Neural cell (in vitro differentiated cells): ENCODE measurements around the gene IRS4.

ENCODE experiments used
- EP300 ChIP-seq: fragments of 450-650 bp; conservative IDR thresholded peaks from 2 replicates; pipeline ENCODE4 v1.6.1; 2014; ENCODE audit warnings: antibody characterized with exemption, mild to moderate bottlenecking, moderate library complexity; ENCODE audit not compliant: poor library complexity, severe bottlenecking
- MXI1 ChIP-seq: fragments of 450-650 bp; conservative IDR thresholded peaks from 2 replicates; pipeline ENCODE4 v1.6.1; 2014; ENCODE audit warnings: antibody characterized with exemption, mild to moderate bottlenecking; ENCODE audit not compliant: poor library complexity, severe bottlenecking
- POLR2AphosphoS5 ChIP-seq: IDR thresholded peaks from 2 replicates; pipeline ENCODE4 v1.6.1; 2012
- SMC3 ChIP-seq: fragments of 450-650 bp; conservative IDR thresholded peaks from 2 replicates; pipeline ENCODE4 v1.6.1; 2014; ENCODE audit warnings: antibody characterized with exemption, mild to moderate bottlenecking, moderate library complexity; ENCODE audit not compliant: poor library complexity
- TF ChIP-seq, protein P1 (sequence below): fragments of 450-650 bp; IDR thresholded peaks from 2 replicates; pipeline ENCODE4 v1.5.1; 2014; ENCODE audit warnings: antibody characterized with exemption, mild to moderate bottlenecking, moderate library complexity; ENCODE audit not compliant: poor library complexity, severe bottlenecking

- TF ChIP-seq, protein P1, sequence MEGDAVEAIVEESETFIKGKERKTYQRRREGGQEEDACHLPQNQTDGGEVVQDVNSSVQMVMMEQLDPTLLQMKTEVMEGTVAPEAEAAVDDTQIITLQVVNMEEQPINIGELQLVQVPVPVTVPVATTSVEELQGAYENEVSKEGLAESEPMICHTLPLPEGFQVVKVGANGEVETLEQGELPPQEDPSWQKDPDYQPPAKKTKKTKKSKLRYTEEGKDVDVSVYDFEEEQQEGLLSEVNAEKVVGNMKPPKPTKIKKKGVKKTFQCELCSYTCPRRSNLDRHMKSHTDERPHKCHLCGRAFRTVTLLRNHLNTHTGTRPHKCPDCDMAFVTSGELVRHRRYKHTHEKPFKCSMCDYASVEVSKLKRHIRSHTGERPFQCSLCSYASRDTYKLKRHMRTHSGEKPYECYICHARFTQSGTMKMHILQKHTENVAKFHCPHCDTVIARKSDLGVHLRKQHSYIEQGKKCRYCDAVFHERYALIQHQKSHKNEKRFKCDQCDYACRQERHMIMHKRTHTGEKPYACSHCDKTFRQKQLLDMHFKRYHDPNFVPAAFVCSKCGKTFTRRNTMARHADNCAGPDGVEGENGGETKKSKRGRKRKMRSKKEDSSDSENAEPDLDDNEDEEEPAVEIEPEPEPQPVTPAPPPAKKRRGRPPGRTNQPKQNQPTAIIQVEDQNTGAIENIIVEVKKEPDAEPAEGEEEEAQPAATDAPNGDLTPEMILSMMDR = no peak
- no peak for TF ChIP-seq EP300
- no peak for TF ChIP-seq MXI1
- no peak for TF ChIP-seq POLR2AphosphoS5
- TF ChIP-seq SMC3 = no peak
Observed at GRCh38 chrX:108731153-108731552, 5.2 kb downstream of the IRS4 start.
